Bronchial epithelial cell (primary cell): ENCODE data around the gene PPM1L. TPM values are rescaled to one million over a fixed set of nuclear protein-coding genes. Genes with fewer than 3 reads are reported as not detected.

Experiments used
- DNase-seq: peaks from one replicate; pipeline ENCODE4 v3.0.0-alpha.2; 2010; ENCODE audit warnings: low read depth
- FAIRE-seq: peaks from 2 replicates; lab custom pipeline; 2011; peaks lifted over from hg19 to GRCh38; lab: Jason Lieb, UNC
- H3K27me3 ChIP-seq: 2 replicates; pipeline ENCODE4 v1.5.1; 2011; ENCODE audit warnings: low read length; ENCODE audit not compliant: control insufficient read depth, insufficient read depth
- H3K36me3 ChIP-seq: 2 replicates; pipeline ENCODE4 v1.5.1; 2011; ENCODE audit warnings: low read length; ENCODE audit not compliant: control insufficient read depth, insufficient read depth
- H3K4me3 ChIP-seq: 2 replicates; pipeline ENCODE4 v1.5.1; 2011; ENCODE audit warnings: mild to moderate bottlenecking, low read depth, low read length, control low read depth
- total RNA-seq: library from RNA; depleted of rRNA; stranded (reverse); fragments of >200 nt; gene quantifications from 2 replicates; pipeline ENCODE4 v1.2.1, GENCODE V29; 2014
- TF ChIP-seq, protein P1 (sequence below): IDR thresholded peaks from 2 replicates; pipeline ENCODE4 v1.5.1; 2011; ENCODE audit warnings: mild to moderate bottlenecking, moderate library complexity, low read length, control low read depth, inconsistent platforms; ENCODE audit not compliant: insufficient read depth, severe bottlenecking

Gene PPM1L
- total RNA-seq, 1 donor from 2014 or later = 3.2 TPM

GRCh38 chr3:160935413-160936095 lies 179.5 kb downstream of the PPM1L start:
- H3K27me3 ChIP-seq = peaks cover 2% of the 10 kb centered on the region
- FAIRE-seq = no peak
- TF ChIP-seq, protein P1, sequence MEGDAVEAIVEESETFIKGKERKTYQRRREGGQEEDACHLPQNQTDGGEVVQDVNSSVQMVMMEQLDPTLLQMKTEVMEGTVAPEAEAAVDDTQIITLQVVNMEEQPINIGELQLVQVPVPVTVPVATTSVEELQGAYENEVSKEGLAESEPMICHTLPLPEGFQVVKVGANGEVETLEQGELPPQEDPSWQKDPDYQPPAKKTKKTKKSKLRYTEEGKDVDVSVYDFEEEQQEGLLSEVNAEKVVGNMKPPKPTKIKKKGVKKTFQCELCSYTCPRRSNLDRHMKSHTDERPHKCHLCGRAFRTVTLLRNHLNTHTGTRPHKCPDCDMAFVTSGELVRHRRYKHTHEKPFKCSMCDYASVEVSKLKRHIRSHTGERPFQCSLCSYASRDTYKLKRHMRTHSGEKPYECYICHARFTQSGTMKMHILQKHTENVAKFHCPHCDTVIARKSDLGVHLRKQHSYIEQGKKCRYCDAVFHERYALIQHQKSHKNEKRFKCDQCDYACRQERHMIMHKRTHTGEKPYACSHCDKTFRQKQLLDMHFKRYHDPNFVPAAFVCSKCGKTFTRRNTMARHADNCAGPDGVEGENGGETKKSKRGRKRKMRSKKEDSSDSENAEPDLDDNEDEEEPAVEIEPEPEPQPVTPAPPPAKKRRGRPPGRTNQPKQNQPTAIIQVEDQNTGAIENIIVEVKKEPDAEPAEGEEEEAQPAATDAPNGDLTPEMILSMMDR = no peak
- H3K36me3 ChIP-seq = no peaks in the 10 kb centered on the region
- DNase-seq = no peak
- H3K4me3 ChIP-seq = no peak overlapping the region

DNA sequence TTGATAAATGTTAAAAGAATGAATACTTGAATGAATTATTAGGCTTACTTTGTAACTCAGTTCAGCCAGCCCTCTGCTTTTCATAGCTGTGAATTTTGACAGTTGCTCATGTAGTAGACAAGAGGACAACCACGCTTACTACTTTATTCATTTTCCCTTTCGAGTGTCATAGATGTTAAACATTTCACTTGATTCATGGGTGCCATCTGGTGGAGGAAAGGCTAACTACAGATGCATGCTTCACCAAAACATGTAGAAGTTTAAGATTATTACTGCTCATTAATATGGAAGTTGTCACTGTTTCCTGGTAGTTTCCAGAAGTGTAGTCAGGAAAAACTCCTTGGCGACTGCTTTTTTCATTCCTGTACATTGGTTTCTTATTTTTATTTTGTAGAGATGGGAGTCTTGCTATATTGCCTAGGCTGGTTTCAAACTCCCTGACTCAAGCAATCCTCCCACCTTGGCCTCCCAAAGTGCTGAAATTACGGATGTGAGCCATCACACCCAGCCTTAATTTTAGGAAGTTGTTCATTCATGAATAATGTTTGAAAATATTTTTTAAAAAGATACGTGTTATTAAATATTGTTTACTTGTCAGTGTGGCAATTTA lies 186.0 kb downstream of the PPM1L start:
- H3K27me3 ChIP-seq = no peaks in the 10 kb centered on the region
- no peaks in the 10 kb centered on the region for H3K36me3 ChIP-seq
- no peak overlapping the region for H3K4me3 ChIP-seq
- TF ChIP-seq, protein P1 = peak; percentile 70
- no peak for FAIRE-seq
- peak; percentile 68 for DNase-seq

GRCh38 chr3:160943996-160944395 lies 188.0 kb downstream of the PPM1L start:
- Histone ChIP-seq H3K4me3 (no peak overlapping the region), H3K36me3 (no peaks in the 10 kb centered on the region), H3K27me3 (no peaks in the 10 kb centered on the region)
- TF ChIP-seq, protein P1 = no peak
- FAIRE-seq = no peak
- DNase-seq = no peak

DNA sequence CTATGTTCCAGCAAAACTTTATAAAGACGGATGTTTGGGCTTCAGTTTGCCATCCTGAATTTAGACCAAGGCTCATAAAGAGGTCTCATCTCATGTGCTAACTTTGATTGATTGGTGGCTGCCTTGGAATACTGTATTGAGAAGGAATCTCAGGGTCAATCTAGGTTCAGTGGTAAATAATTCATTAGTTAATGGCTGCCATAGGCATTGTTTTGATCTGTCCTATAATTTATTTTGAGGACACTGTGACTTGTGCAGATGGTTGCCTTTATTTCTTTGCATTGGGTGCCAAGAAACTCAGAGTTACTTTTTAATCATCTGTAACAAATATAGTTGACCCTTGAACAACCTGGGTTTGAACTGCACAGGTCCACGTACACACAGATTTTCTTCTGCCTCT lies 189.3 kb downstream of the PPM1L start:
- DNase-seq = no peak
- TF ChIP-seq, protein P1 = no peak
- no peaks in the 10 kb centered on the region for H3K27me3 ChIP-seq
- no peak for FAIRE-seq
- H3K4me3 ChIP-seq = no peak overlapping the region
- H3K36me3 ChIP-seq = no peaks in the 10 kb centered on the region

DNA sequence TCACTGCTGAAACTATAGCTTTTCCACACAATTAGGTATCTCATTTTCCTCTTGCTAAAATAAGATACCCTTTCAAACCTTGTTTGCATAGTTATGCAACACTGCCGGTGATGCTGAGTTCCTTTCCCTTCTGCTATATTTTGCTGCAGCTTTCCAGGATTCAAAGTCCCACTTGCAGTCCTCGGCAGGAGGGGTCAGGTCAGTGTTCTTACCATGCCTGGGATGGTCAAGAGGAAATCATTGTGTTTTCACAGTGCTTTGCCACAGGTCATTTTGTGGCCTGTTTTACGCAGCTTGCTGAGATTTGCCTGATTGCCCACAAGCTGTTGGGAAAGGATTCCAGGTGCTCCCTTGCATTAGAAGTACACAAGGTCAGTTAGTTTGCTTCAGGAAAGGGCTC lies 192.2 kb downstream of the PPM1L start:
- TF ChIP-seq, protein P1 = no peak
- DNase-seq (no peak), FAIRE-seq (no peak)
- Histone ChIP-seq H3K27me3 (no peaks in the 10 kb centered on the region), H3K36me3 (no peaks in the 10 kb centered on the region), H3K4me3 (no peak overlapping the region)
